Fibroblast of lung (primary cell): ENCODE measurements around the gene NYNRIN. TPM values are rescaled to one million over a fixed set of nuclear protein-coding genes. Genes with fewer than 3 reads are reported as not detected.

Experiments used
- DNase-seq, 2 donors: peaks; one replicate each; pipeline versions ENCODE4 v3.0.0 to v3.0.0-alpha.2; 2010; ENCODE audit warnings: low read depth in 2 of 2
- H2AFZ ChIP-seq: 2 replicates; pipeline ENCODE4 v1.5.1; 2012; ENCODE audit warnings: low read length, control low read depth, inconsistent platforms
- H3K27ac ChIP-seq: 2 replicates; pipeline ENCODE4 v1.5.1; 2011; ENCODE audit warnings: low read length, control low read depth; ENCODE audit not compliant: insufficient read depth
- H3K27me3 ChIP-seq: 2 replicates; pipeline ENCODE4 v1.5.1; 2011; ENCODE audit warnings: mild to moderate bottlenecking, low read length; ENCODE audit not compliant: control insufficient read depth, insufficient read depth
- H3K36me3 ChIP-seq: 2 replicates; pipeline ENCODE4 v1.5.1; 2011; ENCODE audit warnings: low read length; ENCODE audit not compliant: control insufficient read depth, insufficient read depth
- H3K4me1 ChIP-seq: 2 replicates; pipeline ENCODE4 v1.5.1; 2011; ENCODE audit warnings: low read length; ENCODE audit not compliant: control insufficient read depth, insufficient read depth; ENCODE audit errors: extremely low read depth
- H3K4me2 ChIP-seq: 2 replicates; pipeline ENCODE4 v1.5.1; 2011; ENCODE audit warnings: low read length, control low read depth; ENCODE audit not compliant: insufficient read depth; ENCODE audit errors: extremely low read depth
- H3K4me3 ChIP-seq, 4 experiments: fragments of 200-600 bp in 1 of 4; sonication (generic) in 1 of 4; replicated peaks in 1 of 4; 2 replicates each; pipeline ENCODE4 v1.5.1; 2011 to 2016; ENCODE audit warnings: low read length in 4 of 4, low read depth in 3 of 4, mild to moderate bottlenecking in 3 of 4, control low read depth in 2 of 4, inconsistent platforms in 1 of 4, mixed read lengths in 1 of 4; ENCODE audit not compliant: insufficient read depth in 1 of 4; ENCODE audit errors: control extremely low read depth in 1 of 4
- H3K79me2 ChIP-seq: 2 replicates; pipeline ENCODE4 v1.5.1; 2012; ENCODE audit warnings: mild to moderate bottlenecking, low read length, inconsistent platforms; ENCODE audit not compliant: control insufficient read depth, insufficient read depth
- H3K9ac ChIP-seq: 2 replicates; pipeline ENCODE4 v1.5.1; 2011; ENCODE audit warnings: mild to moderate bottlenecking, low read length, control low read depth; ENCODE audit not compliant: insufficient read depth
- H3K9me3 ChIP-seq: 2 replicates; pipeline ENCODE4 v1.5.1; 2012; ENCODE audit warnings: low read depth, low read length; ENCODE audit not compliant: control insufficient read depth, insufficient read depth
- H4K20me1 ChIP-seq: 2 replicates; pipeline ENCODE4 v1.5.1; 2011; ENCODE audit warnings: low read length; ENCODE audit not compliant: control insufficient read depth, insufficient read depth; ENCODE audit errors: extremely low read depth
- CTCF ChIP-seq, 2 donors: IDR thresholded peaks in 1 of 2; conservative IDR thresholded peaks in 1 of 2; 1 replicate in 1 of 2; 2 replicates in 1 of 2; pipeline ENCODE4 v1.5.1; 2011 to 2012; ENCODE audit warnings: low read length in 2 of 2, control low read depth in 1 of 2, inconsistent platforms in 1 of 2, low read depth in 1 of 2, mild to moderate bottlenecking in 1 of 2
- EZH2 ChIP-seq: IDR thresholded peaks from 2 replicates; pipeline ENCODE4 v1.5.1; 2012; ENCODE audit warnings: low read length, control low read depth, mild to moderate bottlenecking; ENCODE audit errors: missing control alignments
- polyA plus RNA-seq, 2 donors: library from polyadenylated mRNA; depleted of rRNA in 1 of 2; stranded (reverse) in 1 of 2; unstranded in 1 of 2; fragments of >200 nt; gene quantifications; 2 replicates each; pipeline ENCODE4 v1.2.1, GENCODE V29; 2011 to 2012; ENCODE audit warnings: missing spikeins in 1 of 2
- total RNA-seq: library from RNA; depleted of rRNA; stranded (reverse); fragments of >200 nt; gene quantifications from 2 replicates; pipeline ENCODE4 v1.2.1, GENCODE V29; 2014

The NYNRIN gene
- total and polyA plus RNA-seq, 2 donors (not counting 1 experiment from before 2014, with no cell fraction given), result 7.7 to 16.2 TPM

- Histone ChIP-seq H3K4me2 (no peak overlapping the region), H3K4me1 (peaks cover 11% of the 10 kb centered on the region), H3K79me2 (peaks cover 17% of the 10 kb centered on the region), H3K9me3 (no peaks in the 10 kb centered on the region), H3K9ac (no peak overlapping the region), H4K20me1 (no peaks in the 10 kb centered on the region), H2AFZ (no peak overlapping the region), H3K27ac (no peak overlapping the region), H3K4me3 (no peak overlapping the region), H3K27me3 (no peaks in the 10 kb centered on the region), H3K36me3 (peaks cover 28% of the 10 kb centered on the region)
- TF ChIP-seq CTCF (conservative IDR thresholded peaks at IDR 0.05 in 1 of 2, IDR thresholded peaks at IDR 0.05 in 1 of 2; ENCODE audit: low read depth in 1 of 2, low read length in 2 of 2) (no peak), EZH2 (no peak)
- no peak for DNase-seq
Observed at GRCh38 chr14:24434676-24435075, 35.9 kb downstream of the NYNRIN start.

GRCh38 chr14:24435192-24435810, 36.5 kb downstream of the NYNRIN start:
- DNase-seq, result no peak
- H3K27me3 ChIP-seq, result no peaks in the 10 kb centered on the region
- H3K36me3 ChIP-seq, result peaks cover 34% of the 10 kb centered on the region
- H2AFZ ChIP-seq, result no peak overlapping the region
- no peak overlapping the region for H3K4me3 ChIP-seq
- no peaks in the 10 kb centered on the region for H4K20me1 ChIP-seq
- H3K4me1 ChIP-seq, result peaks cover 11% of the 10 kb centered on the region
- no peaks in the 10 kb centered on the region for H3K9me3 ChIP-seq
- H3K4me2 ChIP-seq, result no peak overlapping the region
- no peak overlapping the region for H3K9ac ChIP-seq
- peaks cover 17% of the 10 kb centered on the region for H3K79me2 ChIP-seq
- no peak for TF ChIP-seq CTCF (conservative IDR thresholded peaks at IDR 0.05 in 1 of 2, IDR thresholded peaks at IDR 0.05 in 1 of 2; ENCODE audit: low read depth in 1 of 2, low read length in 2 of 2)
- no peak for TF ChIP-seq EZH2
- H3K27ac ChIP-seq, result no peak overlapping the region

GRCh38 chr14:24435998-24436354, 37.2 kb downstream of the NYNRIN start:
- Histone ChIP-seq H3K9ac (no peak overlapping the region), H3K27ac (no peak overlapping the region), H3K4me1 (peaks cover 11% of the 10 kb centered on the region), H2AFZ (no peak overlapping the region), H3K27me3 (no peaks in the 10 kb centered on the region), H4K20me1 (no peaks in the 10 kb centered on the region), H3K36me3 (peaks cover 40% of the 10 kb centered on the region), H3K9me3 (no peaks in the 10 kb centered on the region), H3K79me2 (peaks cover 16% of the 10 kb centered on the region), H3K4me3 (no peak overlapping the region), H3K4me2 (no peak overlapping the region)
- DNase-seq, result no peak
- TF ChIP-seq EZH2 (no peak), CTCF (conservative IDR thresholded peaks at IDR 0.05 in 1 of 2, IDR thresholded peaks at IDR 0.05 in 1 of 2; ENCODE audit: low read depth in 1 of 2, low read length in 2 of 2) (no peak)
